Pancreas (tissue), 10 donors: ENCODE results near the gene RNU1-3. TPM values are rescaled to one million over a fixed set of nuclear protein-coding genes. Genes with fewer than 3 reads are reported as not detected.
"Not testable (repeated sequence)": the region's sequence is repeated elsewhere in the genome, so short reads cannot be mapped to it uniquely, and the experiment has no call there.

Experiments used
- ATAC-seq, 4 donors: fragments of 200-7000 bp; cut with Tn5 transposase; one replicate each; pipeline versions ENCODE4 v1.8.0 to v1.9.1; 2020; ENCODE audit warnings: mild to moderate bottlenecking in 4 of 4, moderate library complexity in 4 of 4
- DNase-seq, 6 donors: peaks; one replicate each; pipeline ENCODE4 v3.0.0-alpha.2; 2020
- FAIRE-seq: peaks from 2 replicates; lab custom pipeline; 2012; peaks lifted over from hg19 to GRCh38; lab: Jason Lieb, UNC
- H3K27ac ChIP-seq, 4 donors: fragments of 200-600 bp; sonication (generic); 1 replicate in 3 of 4; 2 replicates in 1 of 4; pipeline versions ENCODE4 v1.5.0 to v1.8.0; 2020
- H3K27me3 ChIP-seq, 4 donors: fragments of 200-600 bp; one replicate each; pipeline ENCODE4 v1.8.0; 2021
- H3K36me3 ChIP-seq, 3 donors: fragments of 200-600 bp; sonication (generic) in 1 of 3; one replicate each; pipeline versions ENCODE4 v1.5.0 to v1.8.0; 2020 to 2021
- H3K4me1 ChIP-seq, 3 donors: fragments of 200-600 bp; one replicate each; pipeline ENCODE4 v1.8.0; 2021
- H3K4me3 ChIP-seq, 4 donors: fragments of 200-600 bp; sonication (generic) in 2 of 4; one replicate each; pipeline versions ENCODE4 v1.5.0 to v1.8.0; 2020 to 2021
- H3K9me3 ChIP-seq, 4 donors: fragments of 200-600 bp; one replicate each; pipeline ENCODE4 v1.8.0; 2021
- CTCF ChIP-seq, 4 donors: fragments of 200-600 bp; sonication (generic) in 3 of 4; IDR thresholded peaks; one replicate each; pipeline versions ENCODE4 v1.5.0 to v1.8.0; 2021; ENCODE audit warnings: antibody characterized with exemption in 4 of 4
- WGBS, 2 donors: extraction: QIAGEN DNeasy Blood & Tissue Kit; methylation state at CpG; one replicate each; pipeline ENCODE4 v1.1.7; 2013; 5-methylcytosine and 5-hydroxymethylcytosine counted together
- intact Hi-C, 3 donors: fragments of 100-400 bp; cut with DNase I; formaldehyde crosslinking; loops; one replicate each; pipeline versions ENCODE4 v1.11.1 to v1.14.2; 2022
- polyA plus RNA-seq, 2 donors: library from polyadenylated mRNA; stranded (reverse); fragments of 200-250 nt; gene quantifications; one replicate each; pipeline ENCODE4 v1.2.3, GENCODE V29; 2013
- total RNA-seq, 6 donors: library from RNA; stranded (reverse); fragmentation: NEBNext Ultra II Directional in 4 of 6; extraction: Animal tissue kit (Norgen Biotek cat#: 25700) in 4 of 6; gene quantifications; one replicate each; pipeline versions ENCODE4 v1.2.1 to v1.2.4, GENCODE V29; 2021 to 2023
- donor health status: healthy with polysubstance abuse.
- donor health status: DM: no; HTN: no; CAD: no; lungs with moderate emphysema.
- donor health status: DM: no; HTN: no; CAD: no.
- donor health status: control.
- donor health status: control.
- donor health status: Bipolar disorder and iron deficiency.
- donor health status: DM: yes; HTN: yes; CAD: no.
- donor health status: DM: no; HTN: no; CAD: no.
- donor health status: DM: no; HTN: no; CAD: no.
- donor health status: DM: yes; HTN: yes; CAD: no.

Gene RNU1-3
- total and polyA plus RNA-seq, 8 donors = 687 to 5,169 (median 2,340) TPM; not detected in 2

- H3K36me3 ChIP-seq, ATAC-seq, H3K9me3 ChIP-seq, H3K27ac ChIP-seq, H3K4me3 ChIP-seq, intact Hi-C loops, H3K4me1 ChIP-seq, H3K27me3 ChIP-seq, FAIRE-seq: not testable (repeated sequence)
- 89 to 91% methylated on average over 9 to 15 of the region's 16 CpGs for WGBS, 2 donors
- DNase-seq = peak in 2 of 6 donors; percentile 32 to 70
These were observed 37.9 kb upstream of the RNU1-3 start for GRCh38 chr1:16704502-16705100.

- H3K4me1 ChIP-seq, H3K9me3 ChIP-seq, H3K4me3 ChIP-seq, H3K27me3 ChIP-seq, FAIRE-seq, H3K36me3 ChIP-seq, ATAC-seq, H3K27ac ChIP-seq, intact Hi-C loops: not testable (repeated sequence)
- 70 to 71% methylated on average over 5 to 7 of the region's 13 CpGs for WGBS, 2 donors
- peak in 3 of 6 donors; percentile 34 to 70 (median 58) for DNase-seq
These were observed 37.3 kb upstream of the RNU1-3 start for GRCh38 chr1:16704076-16704475.

DNA sequence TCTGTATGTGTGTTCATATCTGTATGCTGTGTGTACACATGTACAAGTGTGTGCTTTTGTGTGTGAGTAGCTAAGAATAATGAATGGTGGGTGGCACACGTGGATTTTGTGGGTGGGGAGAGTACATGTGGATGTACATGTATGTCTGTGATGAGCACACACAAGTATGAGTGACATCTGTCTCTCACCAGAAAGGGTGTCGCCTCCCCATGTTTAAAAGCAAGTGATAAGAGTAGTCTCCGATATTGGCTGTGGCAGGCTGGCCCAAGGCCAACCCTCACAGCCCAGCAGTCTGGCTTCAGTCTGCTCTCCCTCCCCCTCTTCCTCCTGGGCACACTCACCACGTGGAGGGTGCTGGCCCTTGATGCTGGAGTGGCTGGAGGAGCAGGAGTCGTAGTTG, 36.9 kb upstream of the RNU1-3 start:
- H3K27me3 ChIP-seq, H3K36me3 ChIP-seq, H3K9me3 ChIP-seq, H3K27ac ChIP-seq, intact Hi-C loops, FAIRE-seq, H3K4me3 ChIP-seq, H3K4me1 ChIP-seq: not testable (repeated sequence)
- WGBS, 2 donors = 3 to 18% methylated on average over 3 of the region's 5 CpGs
- DNase-seq = peak in 2 of 6 donors; percentile 56 to 59
- peak in 3 of 4 donors; percentile 34 to 43 (median 42) for ATAC-seq

DNA sequence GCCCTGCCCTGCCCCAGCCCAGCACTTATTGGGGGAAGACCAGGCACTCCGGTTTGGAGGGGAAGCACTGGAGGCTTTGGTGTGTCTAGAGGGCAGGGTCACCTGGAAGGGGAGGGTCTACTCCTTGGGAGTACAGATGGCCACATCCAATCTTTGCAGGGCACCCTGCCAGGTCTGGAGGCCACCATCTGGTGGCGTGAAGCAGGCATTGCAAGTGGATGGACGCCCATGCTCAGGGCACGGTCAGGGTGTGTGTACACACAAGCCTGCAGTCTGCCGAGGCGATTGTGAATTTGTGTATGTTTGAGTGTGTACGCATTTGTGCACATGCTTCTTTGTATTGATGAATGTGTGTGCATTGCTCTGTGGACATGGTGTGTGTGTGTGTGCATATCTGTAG, 36.4 kb upstream of the RNU1-3 start:
- H3K4me1 ChIP-seq, H3K27ac ChIP-seq, intact Hi-C loops, DNase-seq, H3K9me3 ChIP-seq, H3K4me3 ChIP-seq, FAIRE-seq, H3K27me3 ChIP-seq, H3K36me3 ChIP-seq: not testable (repeated sequence)
- 0 to 13% methylated on average over 1 of the region's 7 CpGs for WGBS, 2 donors
- ATAC-seq = peak; percentile 55 to 79 (median 68)
- peak in 1 of 4 donors; percentile 11 for TF ChIP-seq CTCF (IDR thresholded peaks at IDR 0.05)

GRCh38 chr1:16702280-16702679, 35.5 kb upstream of the RNU1-3 start:
- not testable (repeated sequence) for H3K27ac ChIP-seq, FAIRE-seq

GRCh38 chr1:16701189-16701588, 34.4 kb upstream of the RNU1-3 start:
- intact Hi-C loops, FAIRE-seq, H3K36me3 ChIP-seq, H3K4me3 ChIP-seq, H3K27ac ChIP-seq, H3K27me3 ChIP-seq, H3K4me1 ChIP-seq, H3K9me3 ChIP-seq: not testable (repeated sequence)
- 60% methylated on average over 6 of the region's 37 CpGs; no CpG with 5 or more reads in 1 of the 2 donors for WGBS, 2 donors
- DNase-seq = peak in 3 of 6 donors; percentile 36 to 47 (median 43)
- ATAC-seq = peak in 3 of 4 donors; percentile 21 to 64 (median 35)

More at GRCh38 chr1:16702280-16702679, 35.5 kb upstream of the RNU1-3 start:
- DNase-seq = peak in 1 of 6 donors; percentile 52
- H3K4me3 ChIP-seq, intact Hi-C loops, H3K27me3 ChIP-seq, H3K36me3 ChIP-seq, H3K4me1 ChIP-seq, ATAC-seq, H3K9me3 ChIP-seq: not testable (repeated sequence)
- 56 to 83% methylated on average over 1 to 4 of the region's 5 CpGs for WGBS, 2 donors

GRCh38 chr1:16700138-16700895, 33.6 kb upstream of the RNU1-3 start:
- H3K4me1 ChIP-seq, intact Hi-C loops, H3K4me3 ChIP-seq, H3K27me3 ChIP-seq, H3K36me3 ChIP-seq, H3K27ac ChIP-seq, FAIRE-seq, H3K9me3 ChIP-seq: not testable (repeated sequence)
- peak in 3 of 4 donors; percentile 7 to 17 (median 8) for ATAC-seq
- DNase-seq = peak in 1 of 6 donors; percentile 17
- whole genome bisulfite sequencing, 2 donors = 8% methylated on average over 8 of the region's 57 CpGs; no CpG with 5 or more reads in 1 of the 2 donors

DNA sequence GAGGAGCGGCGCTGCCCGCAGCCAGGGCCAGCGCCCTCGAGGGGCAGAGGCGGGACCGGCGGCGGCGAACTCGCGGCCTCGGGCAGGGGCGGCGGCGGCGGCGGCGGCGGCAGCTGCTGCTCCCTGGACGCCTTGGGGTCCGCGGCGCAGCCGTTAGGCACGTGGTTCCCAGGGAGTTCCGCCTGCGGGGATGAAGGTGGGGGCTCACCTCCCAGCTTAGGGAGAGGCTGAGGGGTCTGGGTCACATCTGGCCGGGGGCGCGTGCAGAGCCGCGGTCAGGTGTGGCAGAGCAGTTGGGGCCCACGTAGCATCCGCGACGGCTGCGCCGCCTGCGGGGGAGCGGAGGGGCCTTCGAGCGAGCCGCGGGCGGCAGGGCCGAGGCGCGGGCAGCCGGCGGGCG, 32.7 kb upstream of the RNU1-3 start:
- FAIRE-seq, H3K4me1 ChIP-seq, H3K9me3 ChIP-seq, ATAC-seq, H3K27me3 ChIP-seq, H3K36me3 ChIP-seq, H3K4me3 ChIP-seq, H3K27ac ChIP-seq, intact Hi-C loops: not testable (repeated sequence)
- peak in 3 of 6 donors; percentile 32 to 62 (median 38) for DNase-seq
- 52 to 60% methylated on average over 32 to 48 of the region's 52 CpGs for WGBS, 2 donors

- intact Hi-C loops, H3K4me1 ChIP-seq, H3K27ac ChIP-seq, H3K9me3 ChIP-seq, H3K36me3 ChIP-seq, H3K27me3 ChIP-seq, FAIRE-seq, H3K4me3 ChIP-seq: not testable (repeated sequence)
- ATAC-seq (peak in 1 of 4 donors; percentile 23), DNase-seq (peak in 1 of 6 donors; percentile 26)
- 63 to 74% methylated on average over 3 to 4 of the region's 7 CpGs for WGBS, 2 donors
These were observed 30.4 kb upstream of the RNU1-3 start for GRCh38 chr1:16697152-16697551.

DNA sequence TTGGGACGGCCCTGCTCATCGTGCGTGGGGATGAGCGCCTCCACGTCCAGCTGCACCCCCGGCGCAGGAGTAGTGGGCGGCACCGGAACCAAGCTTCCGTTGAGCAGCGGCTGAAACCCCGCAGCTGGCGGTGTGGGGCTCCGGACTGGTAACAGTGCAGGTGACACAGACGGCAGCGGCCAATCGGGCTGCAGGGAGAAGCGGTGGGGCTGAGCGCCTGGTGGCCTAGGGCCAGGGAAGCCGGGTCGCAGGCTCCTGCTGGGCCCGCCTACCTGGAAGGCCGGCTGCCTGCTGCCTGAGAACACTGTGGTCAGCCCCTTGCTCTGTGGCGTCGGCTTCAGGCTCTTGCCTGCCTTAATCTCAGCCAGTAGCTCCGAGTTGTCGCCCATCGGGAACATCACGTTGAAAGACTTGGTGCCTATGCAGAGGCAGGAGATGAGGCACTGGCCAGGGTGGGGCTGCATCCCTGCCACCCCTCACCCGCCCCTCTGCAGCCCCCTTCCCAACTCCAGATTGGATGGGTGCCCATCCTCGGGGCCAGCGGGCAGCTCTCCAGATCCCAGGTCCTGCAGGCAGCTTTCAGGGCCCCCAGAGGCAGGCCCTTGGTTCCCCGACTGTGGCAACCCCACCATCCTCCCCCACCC, 29.9 kb upstream of the RNU1-3 start:
- peak in 2 of 4 donors; percentile 59 to 92 for ATAC-seq
- intact Hi-C loops, H3K36me3 ChIP-seq, FAIRE-seq, H3K4me3 ChIP-seq, H3K27ac ChIP-seq, H3K27me3 ChIP-seq, H3K9me3 ChIP-seq, H3K4me1 ChIP-seq: not testable (repeated sequence)
- peak in 4 of 6 donors; percentile 65 to 79 (median 69) for DNase-seq
- WGBS, 2 donors = 4 to 30% methylated on average over 24 to 27 of the region's 33 CpGs
